Stimulated activated CD8-positive, alpha-beta memory T cell treated with anti-CD3 and anti-CD28 coated beads, Interleukin-4, amount 100 ng/mL, for 24 hours (primary cell): Measurements from ENCODE around the gene BRD1.

Source experiments
- DNase-seq: peaks from one replicate; pipeline ENCODE4 v3.0.0-alpha.2; 2020; ENCODE audit warnings: low read depth

The BRD1 gene

DNA sequence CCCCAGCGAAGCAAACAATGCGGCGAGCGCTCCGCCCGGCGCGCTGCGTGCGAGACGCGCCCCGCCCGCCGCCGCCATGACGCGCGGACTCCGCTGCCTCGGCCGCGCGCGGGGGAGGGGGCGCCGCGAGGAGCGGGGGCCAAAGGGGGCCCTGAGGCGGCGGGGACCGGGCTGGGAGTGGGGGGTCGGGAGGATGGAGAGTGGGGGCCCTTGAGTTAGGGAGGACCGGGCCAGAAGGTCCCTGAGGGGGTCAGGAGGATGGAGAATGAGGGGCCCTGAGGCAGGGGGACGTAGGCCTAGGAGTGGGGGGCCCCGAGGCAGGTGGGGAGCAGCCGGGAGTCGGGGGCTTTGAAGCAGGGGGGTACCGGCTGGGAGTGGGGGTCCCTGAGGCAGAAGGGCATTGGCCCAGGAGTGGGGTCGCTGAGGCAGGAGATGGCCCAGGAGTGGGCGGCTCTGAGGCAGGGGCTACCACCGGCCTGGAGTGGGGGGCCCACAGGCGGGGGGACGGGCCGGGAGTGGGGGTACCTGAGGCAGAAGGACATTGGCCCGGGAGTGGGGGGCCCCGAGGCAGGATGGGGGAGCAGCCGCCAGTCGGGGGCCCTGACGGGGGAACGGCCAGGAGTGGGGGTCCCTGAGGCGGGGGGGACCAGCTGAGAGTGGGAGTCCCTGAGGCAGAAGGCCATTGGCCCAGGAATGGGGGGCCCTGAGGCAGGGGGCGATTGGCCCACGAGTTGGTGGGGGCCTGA, at the start of gene BRD1:
BRD1 (minus strand) TSS at position 21 of the 746 bp plus-strand sequence. CDS start 3,556 bp downstream, outside the sequence.
- DNase-seq, result peak; percentile 46

DNA sequence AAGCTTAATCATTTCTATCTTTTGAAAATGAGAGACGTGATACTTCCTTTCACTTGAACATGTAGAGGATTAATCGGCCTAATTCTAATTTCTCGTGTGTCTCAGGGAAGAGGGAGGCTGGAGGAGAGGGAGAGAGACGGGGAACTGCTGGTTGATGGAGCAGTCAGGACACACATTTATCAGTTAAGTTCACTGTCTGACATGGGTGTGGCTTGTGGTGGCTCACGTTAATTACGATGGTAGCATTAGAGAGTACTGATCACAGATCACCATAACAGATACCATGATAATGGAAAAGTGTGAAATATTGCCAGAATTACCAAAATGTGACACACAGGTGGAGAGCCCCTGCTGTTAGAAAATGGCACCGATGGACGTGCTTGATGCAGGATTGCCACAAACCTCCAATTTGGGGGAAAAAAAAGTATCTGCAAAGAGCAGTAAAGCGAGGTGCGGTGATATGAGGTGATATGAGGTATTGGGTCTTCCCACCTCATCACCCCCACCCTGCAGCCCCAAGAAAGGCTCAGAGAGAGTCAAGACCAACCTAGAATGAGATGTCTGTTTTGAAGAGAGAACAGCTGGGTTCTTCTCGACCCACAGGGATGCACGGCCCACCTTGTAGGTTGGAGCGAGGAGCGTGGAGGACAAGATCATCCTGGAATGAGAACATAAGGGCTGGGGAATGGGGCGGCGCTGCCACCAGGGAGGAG, 45.7 kb upstream of the BRD1 start:
- no peak for DNase-seq

DNA sequence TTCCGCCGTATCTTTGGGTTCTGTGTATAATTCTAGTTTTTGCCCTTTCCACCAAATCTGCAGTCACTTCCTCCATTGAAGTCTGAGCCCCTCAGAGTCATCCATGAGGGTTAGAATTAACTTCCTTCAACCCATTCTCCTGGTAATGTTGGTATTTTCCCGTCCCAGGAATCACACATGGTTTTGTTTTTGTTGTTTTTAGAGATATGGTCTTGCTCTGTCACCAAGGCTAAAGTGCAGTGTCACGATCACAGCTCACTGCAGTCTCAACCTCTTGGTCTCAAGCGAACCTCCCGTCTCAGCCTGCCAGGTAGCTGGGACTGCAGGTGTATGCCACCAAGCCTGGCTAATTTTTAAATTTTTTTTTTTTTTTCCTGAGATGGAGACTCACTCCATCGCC, 44.7 kb upstream of the BRD1 start:
- no peak for DNase-seq

DNA sequence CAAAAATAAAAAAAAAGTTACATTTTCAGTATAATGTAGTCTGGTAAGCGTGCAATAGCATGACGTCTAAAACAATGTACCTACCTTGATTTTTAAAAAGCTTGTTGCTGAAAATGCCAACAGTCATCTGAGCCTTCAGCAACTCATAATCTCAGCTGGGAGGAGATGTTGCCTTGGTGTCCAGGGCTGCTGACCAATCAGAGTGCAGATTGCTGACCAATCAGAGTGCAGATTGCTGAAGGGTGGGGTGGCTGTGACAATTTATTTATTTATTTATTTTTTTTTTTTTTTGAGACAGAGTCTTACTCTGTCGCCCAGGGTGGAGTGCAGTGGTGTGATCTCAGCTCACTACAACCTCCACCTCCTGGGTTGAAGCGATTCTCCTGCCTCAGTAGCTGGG, 43.8 kb upstream of the BRD1 start:
- no peak for DNase-seq

DNA sequence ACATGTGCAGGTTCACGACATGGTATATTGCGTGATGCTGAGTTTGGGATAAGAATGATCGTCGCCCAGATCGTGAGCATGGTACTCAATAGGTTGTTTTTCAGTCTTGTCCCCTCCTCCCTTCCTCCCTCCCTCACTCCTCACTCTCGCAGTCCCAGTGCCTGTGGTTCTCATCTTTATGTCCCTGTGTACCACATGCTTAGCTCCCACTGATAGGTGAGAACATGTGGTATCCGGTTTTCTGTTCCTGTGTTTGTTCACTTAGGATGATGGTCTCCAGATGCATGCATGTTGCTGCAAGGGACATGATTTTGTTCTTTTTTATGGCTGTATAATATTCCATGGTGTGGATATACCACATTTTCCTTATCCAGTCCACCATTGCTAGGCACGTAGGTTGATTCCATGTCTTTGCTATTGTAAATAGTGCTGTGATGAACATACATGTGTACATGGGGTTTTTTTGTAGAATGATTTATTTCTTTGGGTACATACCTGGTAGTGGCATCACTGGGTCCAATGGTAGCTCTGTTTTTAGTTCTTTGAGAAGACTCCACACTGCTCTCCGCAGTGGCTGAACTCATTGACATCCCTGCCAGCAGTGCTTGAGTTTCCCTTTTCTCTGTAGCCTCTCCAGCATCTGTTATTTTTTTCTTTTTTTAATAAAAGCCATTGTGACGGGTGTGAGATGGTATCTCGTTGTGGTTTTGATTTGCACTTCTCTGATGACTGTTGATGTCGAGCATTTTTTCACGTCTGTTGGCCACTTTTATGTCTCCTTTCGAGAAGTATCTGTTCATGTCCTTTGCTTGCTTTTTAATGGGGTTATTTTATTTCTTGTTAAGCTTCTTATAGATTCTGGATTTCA, 42.4 kb upstream of the BRD1 start:
- no peak for DNase-seq

DNA sequence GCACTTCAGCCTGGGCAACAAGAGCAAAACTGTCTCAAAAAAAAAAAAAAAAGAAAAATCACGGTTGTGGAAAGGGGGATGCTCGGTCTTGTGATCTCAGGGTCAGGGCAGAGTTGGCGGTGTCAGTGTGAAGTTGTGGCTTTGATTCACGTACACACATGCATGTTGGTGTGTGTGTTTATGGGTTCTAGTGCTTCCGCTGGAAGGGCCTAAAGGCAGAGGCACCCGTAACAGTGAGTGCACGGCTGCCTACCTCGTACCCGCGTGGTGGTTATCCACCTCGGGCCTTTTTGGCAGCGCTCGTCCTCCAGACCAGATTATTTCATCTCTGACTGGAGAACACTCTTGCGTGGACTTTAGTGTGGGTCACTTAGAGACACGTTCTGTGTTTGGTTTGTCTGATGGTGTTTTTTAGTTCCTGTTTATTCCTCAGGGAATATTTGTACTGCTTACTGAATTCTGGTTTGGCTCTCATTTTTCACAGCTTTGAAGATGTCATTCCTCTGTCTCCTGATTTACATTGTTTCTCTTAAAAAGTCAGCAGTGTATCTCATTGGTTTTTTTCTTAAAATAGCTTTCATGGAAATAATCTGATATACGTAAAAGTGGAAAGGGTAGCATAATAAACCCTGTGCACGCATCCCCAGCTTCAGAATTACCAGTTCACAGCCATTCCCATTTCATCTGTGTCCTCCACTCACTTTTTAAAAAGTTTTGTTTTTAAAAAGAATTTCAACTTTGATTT, 41.6 kb upstream of the BRD1 start:
- DNase-seq, result no peak

GRCh38 chr22:49867303-49868265, 39.9 kb upstream of the BRD1 start:
- no peak for DNase-seq

GRCh38 chr22:49866646-49867045, 39.0 kb upstream of the BRD1 start:
- DNase-seq, result no peak

DNA sequence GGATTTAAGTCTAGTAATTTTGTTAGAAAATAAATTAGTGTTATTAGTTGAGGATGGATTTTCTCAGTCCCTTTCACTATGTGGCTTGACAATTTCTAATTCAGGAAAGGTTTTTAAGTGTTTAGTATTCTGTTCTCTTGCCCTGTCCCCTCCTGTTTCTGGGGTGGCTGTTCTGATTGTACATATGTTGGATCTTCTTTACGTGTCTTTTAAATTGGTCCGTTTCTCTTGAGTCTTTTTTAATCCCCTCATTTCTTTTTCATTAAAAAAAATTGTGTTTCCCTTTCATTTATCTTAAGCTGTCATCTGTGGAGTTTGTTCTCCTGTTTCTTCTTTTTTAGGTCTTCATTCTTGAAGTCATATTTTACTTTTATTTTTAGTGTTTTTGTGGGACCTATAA, 38.5 kb upstream of the BRD1 start:
- DNase-seq, result no peak

DNA sequence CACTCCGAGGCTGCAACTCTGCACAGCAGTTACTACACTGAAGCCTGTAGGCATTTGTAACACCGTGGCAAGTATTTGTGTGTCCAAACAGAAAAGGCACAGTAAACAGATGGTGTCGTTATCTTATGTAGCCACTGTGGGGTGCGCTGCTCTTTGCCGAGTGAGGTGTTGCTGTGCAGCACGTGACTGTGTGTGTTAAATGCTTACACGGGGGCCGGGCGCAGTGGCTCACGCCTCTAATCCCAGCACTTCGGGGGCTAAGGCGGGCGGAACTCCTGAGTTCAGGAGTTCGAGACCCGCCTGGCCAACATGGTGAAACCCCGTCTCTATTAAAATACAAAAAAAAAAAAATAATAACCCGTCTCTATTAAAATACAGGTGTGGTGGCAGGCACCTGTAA, 37.5 kb upstream of the BRD1 start:
- no peak for DNase-seq

DNA sequence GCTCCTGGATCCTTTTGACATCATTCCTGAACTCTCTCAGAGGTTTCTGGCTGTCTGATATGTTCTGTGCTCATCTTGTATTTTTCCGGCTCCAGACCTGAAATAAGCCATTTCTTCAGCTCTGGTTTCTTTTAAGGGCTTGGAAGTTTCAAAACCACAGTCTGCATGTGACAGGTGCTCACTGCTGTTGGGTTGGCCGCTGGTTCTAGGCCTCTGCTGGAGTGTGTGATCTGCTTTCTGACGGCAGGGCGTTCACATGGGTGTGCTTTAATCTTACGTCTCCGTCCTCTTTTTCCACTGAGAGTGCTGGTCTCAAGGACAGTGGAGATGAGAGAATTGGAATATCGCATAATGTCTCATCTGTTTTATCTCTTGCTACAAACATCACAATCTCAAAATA, 36.3 kb upstream of the BRD1 start:
- DNase-seq, result no peak

DNA sequence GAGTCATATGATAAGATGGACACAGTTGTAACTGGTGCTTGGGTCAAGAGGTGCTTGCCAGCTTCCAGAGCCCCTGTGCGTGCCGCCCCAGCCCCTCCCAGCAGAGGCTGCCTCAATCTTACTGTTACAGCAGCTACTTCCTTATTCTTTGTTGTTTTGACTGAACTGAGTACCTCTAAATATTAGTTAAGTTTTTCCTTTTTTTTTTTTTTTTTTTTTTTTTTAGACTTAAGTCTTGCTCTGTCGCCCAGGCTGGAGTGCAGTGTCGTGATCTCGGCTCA, 34.8 kb upstream of the BRD1 start:
- DNase-seq, result no peak

GRCh38 chr22:49861642-49862495, 34.2 kb upstream of the BRD1 start:
- DNase-seq, result no peak

DNA sequence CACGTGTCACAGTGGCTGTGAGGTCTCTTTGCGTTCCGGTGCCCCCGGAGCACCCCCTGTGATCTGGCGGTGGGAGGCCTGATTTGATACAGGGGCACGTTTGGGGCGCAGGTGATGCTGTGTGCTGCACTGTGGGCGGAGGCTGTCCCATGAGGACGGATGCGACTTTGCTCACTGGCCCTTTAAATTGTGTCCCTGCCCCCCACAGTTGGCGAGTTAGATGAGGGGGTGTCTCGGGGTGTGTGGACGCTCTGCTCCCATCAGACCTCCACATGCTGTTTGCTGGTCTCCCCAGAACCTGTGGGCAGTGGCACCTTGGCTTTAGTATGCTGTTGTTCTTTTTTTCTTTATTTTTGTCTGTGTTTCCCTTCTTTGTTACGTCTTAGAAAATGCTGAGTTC, 31.2 kb upstream of the BRD1 start:
- no peak for DNase-seq

DNA sequence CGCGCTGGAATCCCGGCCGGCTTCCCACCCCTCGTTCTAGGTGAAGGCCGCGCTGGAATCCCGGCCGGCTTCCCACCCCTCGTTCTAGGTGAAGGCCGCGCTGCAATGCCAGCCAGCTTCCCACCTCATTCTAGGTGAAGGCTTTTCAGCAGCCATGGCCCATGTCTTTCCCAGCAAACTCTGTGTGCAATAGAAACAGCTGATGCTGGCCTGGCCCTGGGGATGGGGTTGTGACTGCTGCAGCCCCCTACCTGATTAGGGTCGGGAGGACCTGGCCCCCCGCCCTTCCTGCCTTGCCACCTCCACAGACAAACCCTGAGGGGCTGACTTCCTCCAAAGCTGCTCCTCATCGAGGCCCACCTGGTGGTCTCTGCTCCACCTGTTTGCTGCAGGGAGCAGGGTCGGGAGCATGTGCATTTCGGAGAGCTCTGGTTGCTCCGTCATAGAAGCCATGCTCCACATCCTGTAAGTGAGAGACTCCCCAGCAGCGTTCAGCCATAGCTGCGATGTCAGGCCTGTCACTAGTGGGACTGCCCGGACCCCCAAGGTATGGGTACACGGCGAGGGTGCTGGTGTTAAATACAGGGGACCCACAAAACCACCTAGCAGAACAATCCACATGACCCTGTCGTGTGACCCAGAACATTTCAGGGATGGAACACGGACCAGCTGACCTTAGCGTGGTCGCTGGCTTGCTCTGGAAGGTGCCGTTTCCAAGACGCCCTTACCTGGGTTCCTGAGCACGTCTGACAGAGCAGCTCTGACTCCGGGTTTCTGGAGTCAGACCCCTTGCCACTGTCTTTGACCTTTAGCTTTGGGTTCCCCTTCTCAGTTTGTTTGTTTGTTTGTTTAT, 29.3 kb upstream of the BRD1 start:
- no peak for DNase-seq

- no peak for DNase-seq
These were observed 28.7 kb upstream of the BRD1 start for GRCh38 chr22:49856343-49856742.

DNA sequence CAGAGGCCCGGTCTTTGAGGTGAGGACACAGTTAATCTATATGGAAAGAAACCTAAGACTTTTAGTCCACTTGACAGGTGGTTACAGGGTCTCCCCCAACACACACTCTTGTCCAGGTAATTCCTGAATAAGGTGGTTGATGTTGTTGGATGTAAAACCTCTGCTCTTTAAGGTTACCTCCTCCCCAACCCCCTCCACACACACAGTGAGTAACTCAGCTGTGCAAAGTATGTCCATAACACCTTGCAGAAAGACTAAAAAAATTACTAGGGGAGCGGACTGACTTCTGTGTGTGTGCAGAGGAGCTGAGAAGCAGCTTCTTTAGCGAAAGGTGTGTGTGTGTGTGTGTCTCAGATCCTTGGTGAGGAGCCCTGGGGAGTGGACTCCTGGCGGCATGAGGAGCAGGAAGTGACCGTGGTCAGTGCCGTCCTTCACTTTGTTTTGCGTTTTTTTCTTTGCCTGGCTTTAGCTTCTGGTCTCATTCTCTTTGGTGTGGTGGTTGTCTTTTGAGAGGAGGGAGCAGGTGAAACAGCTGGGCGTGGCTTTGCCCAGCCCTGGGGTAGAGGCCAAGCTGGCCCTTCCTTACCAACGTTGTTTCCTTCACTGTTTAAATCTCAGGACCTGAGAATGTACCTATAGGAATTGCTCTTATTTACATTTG, 27.7 kb upstream of the BRD1 start:
- DNase-seq, result no peak

DNA sequence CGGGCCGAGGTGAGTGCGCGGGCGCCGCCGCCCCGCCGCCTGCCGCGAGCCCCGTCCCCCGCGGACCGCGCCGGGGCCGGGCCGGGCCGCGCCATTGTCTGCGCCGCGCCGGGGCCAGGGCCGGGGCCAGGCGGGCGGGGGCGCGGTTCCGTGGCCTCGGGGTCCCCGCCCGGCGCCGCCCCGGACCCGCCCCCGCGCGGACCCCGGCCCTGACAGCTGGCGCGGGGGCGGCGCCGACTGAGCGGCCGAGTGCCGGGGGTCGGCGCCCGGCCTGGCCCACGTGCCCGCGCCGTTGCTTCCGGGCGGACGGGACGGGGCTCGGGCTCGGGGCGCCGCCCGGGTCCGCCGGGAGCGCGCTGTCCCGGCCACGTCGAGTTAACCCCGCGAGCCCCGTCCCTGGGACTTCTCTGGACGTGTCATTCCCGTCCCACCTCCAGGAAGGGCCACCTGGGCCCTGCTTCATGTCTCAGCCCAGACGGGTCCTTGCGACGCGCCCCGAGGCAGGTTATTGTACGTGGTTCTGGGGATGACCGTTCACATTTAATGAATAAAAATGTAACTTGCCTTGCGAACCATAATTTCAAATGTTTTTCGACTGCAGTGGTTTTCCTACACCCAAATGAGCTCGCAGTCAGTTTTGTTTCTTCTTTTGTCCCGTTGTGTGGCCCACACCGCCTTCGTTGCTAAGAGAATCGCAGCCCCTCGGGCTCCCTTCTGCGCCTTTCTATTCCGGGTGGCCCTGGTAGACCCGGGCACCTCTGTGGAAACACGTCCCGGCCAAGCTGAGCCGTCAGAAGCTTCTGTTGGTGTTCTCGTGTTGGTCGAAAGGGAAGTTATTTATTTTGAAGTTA, 26.5 kb upstream of the BRD1 start:
- no peak for DNase-seq
